Measurements from ENCODE around the gene MX2. TPM values are rescaled to one million over a fixed set of nuclear protein-coding genes. Genes with fewer than 3 reads are reported as not detected.

The MX2 gene
- total and polyA plus RNA-seq, 9 donors = 0.72 to 3.2 (median 1.4) TPM

DNA sequence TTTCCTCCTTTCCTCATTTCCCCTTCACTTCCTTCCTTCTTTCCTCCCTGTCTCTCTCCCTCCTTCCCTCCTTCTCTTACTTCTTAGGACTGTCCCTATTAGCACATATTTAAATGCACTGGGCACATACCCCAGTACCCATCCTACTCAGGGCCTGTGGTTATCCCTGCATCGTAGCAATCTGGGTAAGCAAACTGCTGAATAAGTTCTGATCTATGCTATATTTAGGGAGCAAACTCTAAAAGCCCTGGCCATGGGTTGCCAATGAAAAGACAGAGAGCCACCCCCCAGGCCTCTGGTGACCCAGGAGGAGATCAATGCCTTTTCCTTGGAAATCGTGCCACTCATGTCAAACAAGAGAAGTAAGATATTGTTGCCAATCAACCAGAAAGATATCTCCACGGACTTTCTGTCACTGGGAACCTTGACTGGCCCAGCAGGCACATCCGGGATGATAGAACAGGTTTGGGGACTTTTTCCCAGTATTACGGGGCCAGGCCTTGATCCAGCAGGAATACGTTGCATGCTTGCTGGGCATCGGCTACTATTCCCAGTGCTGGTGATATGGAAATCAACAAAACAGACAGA, 39.8 kb upstream of the MX2 start:
- H3K4me3 ChIP-seq (ENCODE audit: low read length) = no peak overlapping the region
- H3K27me3 ChIP-seq (ENCODE audit: control insufficient read depth, insufficient read depth, low read length) = peaks cover 21% of the 10 kb centered on the region
- no peaks in the 10 kb centered on the region for H3K9me3 ChIP-seq (replicated peaks; ENCODE audit: control insufficient read depth, low read depth, low read length)
- no peak overlapping the region for H3K27ac ChIP-seq (ENCODE audit: low read length)
- 91% methylated on average over 6 of the region's 7 CpGs for WGBS (ENCODE audit: insufficient coverage)
- no peak for DNase-seq
- H3K36me3 ChIP-seq (ENCODE audit: control insufficient read depth, insufficient read depth, low read length) = no peaks in the 10 kb centered on the region
- no peaks in the 10 kb centered on the region for H3K4me1 ChIP-seq (ENCODE audit: control insufficient read depth, insufficient read depth, low read length)

DNA sequence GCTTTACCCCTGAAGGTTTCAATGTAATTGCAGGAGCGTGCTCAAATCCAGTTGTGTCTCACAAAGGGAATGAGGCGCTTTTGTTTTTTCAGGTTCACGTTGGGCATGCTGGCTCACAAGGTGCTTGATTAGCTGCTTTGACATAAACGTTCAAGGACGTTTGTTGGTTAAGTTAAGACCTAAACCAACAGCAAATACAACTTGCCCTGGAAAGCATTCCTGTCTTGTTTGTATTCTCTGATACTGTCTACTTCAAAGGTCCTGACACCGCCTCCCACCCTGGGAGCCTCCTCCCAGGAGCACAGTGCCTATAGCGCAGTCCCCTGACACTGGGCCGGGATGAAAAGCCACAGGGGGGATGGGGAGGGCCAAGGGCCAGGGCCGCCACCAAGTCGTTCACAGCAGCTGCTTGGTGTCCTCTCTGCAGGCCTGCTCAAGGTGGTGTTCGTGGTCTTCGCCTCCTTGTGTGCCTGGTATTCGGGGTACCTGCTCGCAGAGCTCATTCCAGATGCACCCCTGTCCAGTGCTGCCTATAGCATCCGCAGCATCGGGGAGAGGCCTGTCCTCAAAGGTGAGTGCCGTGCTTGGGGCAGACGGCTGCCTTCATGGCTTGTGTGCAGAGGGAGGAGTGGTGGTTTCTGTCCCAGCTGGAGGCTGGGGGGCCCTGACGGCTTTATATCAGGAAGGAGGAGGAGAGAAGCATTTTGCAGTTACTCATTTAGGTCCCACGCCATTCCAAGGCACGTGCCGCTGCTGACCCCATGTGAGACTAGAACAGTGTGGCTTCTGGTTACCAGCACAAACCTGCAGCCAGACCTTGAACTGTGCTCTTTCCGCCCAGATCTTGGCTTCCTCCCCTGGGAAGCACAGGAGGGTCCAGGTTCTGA, 39.1 kb upstream of the MX2 start:
- Histone ChIP-seq H3K27ac (ENCODE audit: low read length) (no peak overlapping the region), H3K27me3 (ENCODE audit: control insufficient read depth, insufficient read depth, low read length) (peaks cover 14% of the 10 kb centered on the region), H3K4me3 (ENCODE audit: low read length) (no peak overlapping the region), H3K4me1 (ENCODE audit: control insufficient read depth, insufficient read depth, low read length) (no peaks in the 10 kb centered on the region), H3K9me3 (replicated peaks; ENCODE audit: control insufficient read depth, low read depth, low read length) (no peaks in the 10 kb centered on the region), H3K36me3 (ENCODE audit: control insufficient read depth, insufficient read depth, low read length) (no peaks in the 10 kb centered on the region)
- DNase-seq = no peak
- WGBS (ENCODE audit: insufficient coverage) = 73% methylated on average over 23 of the region's 23 CpGs

DNA sequence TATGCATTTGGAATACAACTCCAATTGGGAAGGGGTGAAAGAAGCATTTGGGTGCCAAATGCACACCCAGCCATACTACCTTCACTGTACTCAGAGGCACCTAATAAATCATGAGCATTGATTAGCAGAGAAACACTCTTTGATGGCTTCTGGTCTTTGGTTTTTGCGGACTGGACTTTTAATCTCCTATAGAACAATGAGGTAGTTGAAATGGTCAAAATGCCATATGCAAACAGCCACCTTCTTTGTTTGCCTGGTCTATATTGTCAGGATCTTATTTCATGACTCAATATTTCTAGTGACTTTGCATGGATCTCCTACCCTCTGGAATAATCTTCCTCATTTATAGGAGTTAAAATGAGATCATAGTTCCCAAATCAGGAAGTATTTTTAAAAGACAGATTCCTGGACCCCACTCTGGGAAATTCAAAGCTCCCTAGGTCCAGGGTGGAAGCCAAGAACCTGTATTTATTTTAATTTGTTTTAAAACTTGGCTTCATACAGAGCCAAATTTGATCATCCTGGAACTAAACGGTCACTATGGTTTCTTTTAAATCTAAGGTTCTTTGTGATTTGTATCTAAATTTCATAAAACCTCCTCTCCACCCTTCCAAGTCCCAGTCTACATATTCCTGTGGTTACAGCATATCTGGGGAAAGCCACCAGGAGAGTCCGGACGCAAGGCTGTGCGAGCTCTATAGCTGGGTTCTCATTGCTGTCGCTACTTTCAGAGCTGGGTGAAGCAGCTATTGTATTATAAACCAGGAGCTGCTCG, 36.5 kb upstream of the MX2 start:
- Histone ChIP-seq H3K9me3 (replicated peaks; ENCODE audit: control insufficient read depth, low read depth, low read length) (no peaks in the 10 kb centered on the region), H3K36me3 (ENCODE audit: control insufficient read depth, insufficient read depth, low read length) (no peaks in the 10 kb centered on the region), H3K27ac (ENCODE audit: low read length) (no peak overlapping the region), H3K4me1 (ENCODE audit: control insufficient read depth, insufficient read depth, low read length) (no peaks in the 10 kb centered on the region), H3K27me3 (ENCODE audit: control insufficient read depth, insufficient read depth, low read length) (peaks cover 10% of the 10 kb centered on the region), H3K4me3 (ENCODE audit: low read length) (no peak overlapping the region)
- DNase-seq = peak; percentile 54
- WGBS (ENCODE audit: insufficient coverage) = 40% methylated on average over 2 of the region's 7 CpGs

DNA sequence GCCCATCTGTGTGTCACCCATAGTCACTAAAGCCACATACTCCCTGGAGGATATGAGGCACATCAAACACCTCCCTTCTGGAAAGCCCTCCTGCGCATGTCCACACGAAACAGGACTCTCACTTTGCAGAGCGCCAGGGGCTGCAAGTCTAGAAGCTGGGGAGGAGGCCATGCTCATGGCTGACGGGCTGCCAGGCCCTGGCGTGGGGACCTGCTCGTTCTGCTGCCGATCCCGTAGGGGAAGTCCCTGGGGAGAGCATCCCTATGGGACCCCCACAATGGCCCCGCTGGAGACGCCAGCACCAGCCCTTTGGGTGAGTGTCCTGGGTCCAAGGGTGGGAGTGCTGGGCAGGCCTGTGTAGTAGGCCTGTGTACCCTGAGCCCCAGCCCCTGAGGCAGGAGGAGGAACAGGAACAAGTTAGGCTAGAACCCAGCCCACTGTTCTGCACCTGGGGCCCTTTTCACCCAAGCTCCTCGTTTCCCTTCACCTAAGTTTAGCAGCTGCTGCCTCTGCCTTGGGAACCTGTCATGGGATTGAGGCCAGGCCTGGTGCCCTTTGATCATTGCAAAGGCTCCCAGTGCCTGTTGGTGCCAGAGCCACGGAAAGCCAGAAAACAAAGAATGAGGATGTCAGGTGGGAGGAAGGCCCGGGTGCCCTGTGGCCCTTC, 35.3 kb upstream of the MX2 start:
- H3K4me3 ChIP-seq (ENCODE audit: low read length) = no peak overlapping the region
- no peaks in the 10 kb centered on the region for H3K9me3 ChIP-seq (replicated peaks; ENCODE audit: control insufficient read depth, low read depth, low read length)
- DNase-seq = no peak
- no peak overlapping the region for H3K27ac ChIP-seq (ENCODE audit: low read length)
- H3K27me3 ChIP-seq (ENCODE audit: control insufficient read depth, insufficient read depth, low read length) = peaks cover 7% of the 10 kb centered on the region
- H3K36me3 ChIP-seq (ENCODE audit: control insufficient read depth, insufficient read depth, low read length) = no peaks in the 10 kb centered on the region
- H3K4me1 ChIP-seq (ENCODE audit: control insufficient read depth, insufficient read depth, low read length) = no peaks in the 10 kb centered on the region
- 81% methylated on average over 11 of the region's 13 CpGs for whole genome bisulfite sequencing (ENCODE audit: insufficient coverage)

DNA sequence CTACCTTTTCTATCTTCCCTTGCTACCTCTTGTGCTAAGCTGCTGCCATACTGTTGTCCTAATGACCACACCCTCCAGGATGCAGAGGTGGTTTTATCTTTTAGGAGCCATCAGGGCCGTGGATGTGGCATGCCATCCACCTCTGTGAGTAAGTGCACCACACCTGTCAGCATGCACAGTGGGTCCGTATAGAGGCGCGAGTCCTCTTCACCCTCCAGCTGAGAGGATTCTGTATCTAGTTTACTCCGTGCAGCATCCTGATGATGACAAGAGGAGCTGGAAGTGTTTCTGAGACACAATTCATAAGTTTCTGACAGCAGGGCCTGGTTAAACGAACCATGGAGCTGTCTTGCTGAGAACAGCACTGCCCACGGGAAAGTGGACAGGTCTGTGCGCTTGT, 34.1 kb upstream of the MX2 start:
- no peaks in the 10 kb centered on the region for H3K36me3 ChIP-seq (ENCODE audit: control insufficient read depth, insufficient read depth, low read length)
- no peaks in the 10 kb centered on the region for H3K9me3 ChIP-seq (replicated peaks; ENCODE audit: control insufficient read depth, low read depth, low read length)
- WGBS (ENCODE audit: insufficient coverage) = 88% methylated on average over 7 of the region's 8 CpGs
- H3K27me3 ChIP-seq (ENCODE audit: control insufficient read depth, insufficient read depth, low read length) = peaks cover 2% of the 10 kb centered on the region
- no peak overlapping the region for H3K27ac ChIP-seq (ENCODE audit: low read length)
- DNase-seq = no peak
- no peak overlapping the region for H3K4me3 ChIP-seq (ENCODE audit: low read length)
- H3K4me1 ChIP-seq (ENCODE audit: control insufficient read depth, insufficient read depth, low read length) = no peaks in the 10 kb centered on the region

DNA sequence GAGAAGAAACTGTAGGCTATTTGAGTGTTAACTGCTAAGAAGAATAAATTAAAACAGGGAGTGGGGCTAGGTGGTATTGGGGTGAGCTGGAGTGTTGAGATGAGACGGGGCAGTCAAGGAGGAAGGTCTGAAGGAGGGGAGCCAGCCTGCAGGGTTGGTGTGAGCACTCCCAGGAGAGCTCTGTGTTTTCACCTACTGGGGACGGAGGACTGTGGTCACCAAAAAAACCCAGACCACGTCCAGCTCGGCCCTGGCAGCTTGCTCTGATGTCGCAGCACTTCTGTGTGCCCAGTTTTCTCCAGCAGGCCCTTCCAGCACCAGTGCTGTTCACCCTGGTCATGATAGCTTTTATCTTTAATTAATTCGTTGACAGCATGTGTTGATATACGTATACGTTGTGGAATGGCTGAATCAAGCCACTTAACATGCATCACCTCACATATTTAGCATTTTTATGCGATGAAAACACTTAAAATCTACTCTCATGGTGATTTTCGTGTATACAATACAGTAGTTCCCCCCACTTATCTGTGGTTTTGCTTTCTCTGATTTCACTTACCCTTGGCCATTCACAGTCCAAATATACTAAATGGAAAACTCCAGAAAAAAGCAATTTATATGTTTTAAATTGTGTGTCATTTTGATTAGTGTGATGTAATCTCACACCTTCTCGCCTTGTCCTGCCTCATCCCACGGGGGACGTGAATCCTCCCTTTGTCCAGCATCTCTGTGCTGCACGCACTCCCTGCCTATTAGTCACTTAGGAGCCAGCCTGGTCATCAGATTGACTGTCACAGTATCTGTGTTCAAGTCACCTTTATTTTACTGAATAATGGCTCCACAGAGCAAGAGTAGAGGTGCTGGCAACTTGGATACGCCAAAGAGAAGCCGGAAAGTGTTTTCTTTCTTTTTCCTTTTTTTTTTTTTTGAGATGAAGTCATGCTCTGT, 32.9 kb upstream of the MX2 start:
- DNase-seq = no peak
- Histone ChIP-seq H3K9me3 (replicated peaks; ENCODE audit: control insufficient read depth, low read depth, low read length) (no peaks in the 10 kb centered on the region), H3K27me3 (ENCODE audit: control insufficient read depth, insufficient read depth, low read length) (no peaks in the 10 kb centered on the region), H3K4me3 (ENCODE audit: low read length) (no peak overlapping the region), H3K27ac (ENCODE audit: low read length) (no peak overlapping the region), H3K4me1 (ENCODE audit: control insufficient read depth, insufficient read depth, low read length) (no peaks in the 10 kb centered on the region), H3K36me3 (ENCODE audit: control insufficient read depth, insufficient read depth, low read length) (no peaks in the 10 kb centered on the region)
- 77% methylated on average over 8 of the region's 16 CpGs for WGBS (ENCODE audit: insufficient coverage)

DNA sequence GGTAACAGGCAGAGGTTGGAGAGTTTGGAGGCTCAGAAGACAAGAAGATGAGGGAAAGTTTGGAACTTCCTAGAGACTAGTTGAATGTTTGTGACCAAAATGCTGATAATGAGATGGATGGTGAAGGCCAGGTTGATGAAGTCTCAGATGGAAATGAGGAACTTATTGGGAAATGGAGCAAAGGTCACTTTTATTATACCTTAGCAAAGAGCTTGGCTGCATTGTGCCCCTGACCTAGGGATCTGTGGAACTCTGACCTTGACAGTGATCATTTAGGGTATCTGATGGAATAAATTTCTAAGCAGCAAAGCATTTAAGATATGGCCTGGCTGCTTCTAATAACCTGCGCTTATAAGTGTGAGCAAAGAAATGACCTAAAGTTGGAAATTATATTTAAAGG, 28.1 kb upstream of the MX2 start:
- Histone ChIP-seq H3K27me3 (ENCODE audit: control insufficient read depth, insufficient read depth, low read length) (no peaks in the 10 kb centered on the region), H3K36me3 (ENCODE audit: control insufficient read depth, insufficient read depth, low read length) (no peaks in the 10 kb centered on the region), H3K27ac (ENCODE audit: low read length) (no peak overlapping the region), H3K4me1 (ENCODE audit: control insufficient read depth, insufficient read depth, low read length) (no peaks in the 10 kb centered on the region), H3K9me3 (replicated peaks; ENCODE audit: control insufficient read depth, low read depth, low read length) (peaks cover 3% of the 10 kb centered on the region), H3K4me3 (ENCODE audit: low read length) (no peak overlapping the region)
- DNase-seq = no peak
- 100% methylated on average over 1 of the region's 1 CpG for WGBS (ENCODE audit: insufficient coverage)

DNA sequence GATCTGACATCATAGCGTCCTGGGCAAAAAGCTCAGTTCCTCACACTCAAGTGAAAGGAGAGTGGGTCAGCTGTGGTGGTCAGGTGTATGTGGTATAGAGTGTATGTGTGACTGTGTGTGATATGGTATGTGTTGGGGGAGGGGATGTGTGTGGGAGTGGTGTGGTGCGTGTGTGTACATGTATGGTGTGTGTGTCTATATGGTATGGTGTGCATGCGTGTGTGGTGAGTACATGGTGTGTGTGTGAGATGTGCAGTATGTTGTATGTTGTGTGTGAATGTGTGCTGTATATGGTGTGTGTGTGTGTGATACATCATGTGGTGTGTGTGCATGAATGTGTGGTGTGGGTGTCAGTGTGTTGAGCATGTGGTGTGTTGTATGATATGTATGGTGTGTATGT, 24.3 kb upstream of the MX2 start:
- WGBS (ENCODE audit: insufficient coverage) = 94% methylated on average over 3 of the region's 3 CpGs
- Histone ChIP-seq H3K36me3 (ENCODE audit: control insufficient read depth, insufficient read depth, low read length) (no peaks in the 10 kb centered on the region), H3K4me3 (ENCODE audit: low read length) (no peak overlapping the region), H3K4me1 (ENCODE audit: control insufficient read depth, insufficient read depth, low read length) (no peaks in the 10 kb centered on the region), H3K27ac (ENCODE audit: low read length) (no peak overlapping the region), H3K9me3 (replicated peaks; ENCODE audit: control insufficient read depth, low read depth, low read length) (peaks cover 3% of the 10 kb centered on the region), H3K27me3 (ENCODE audit: control insufficient read depth, insufficient read depth, low read length) (no peaks in the 10 kb centered on the region)
- no peak for DNase-seq

DNA sequence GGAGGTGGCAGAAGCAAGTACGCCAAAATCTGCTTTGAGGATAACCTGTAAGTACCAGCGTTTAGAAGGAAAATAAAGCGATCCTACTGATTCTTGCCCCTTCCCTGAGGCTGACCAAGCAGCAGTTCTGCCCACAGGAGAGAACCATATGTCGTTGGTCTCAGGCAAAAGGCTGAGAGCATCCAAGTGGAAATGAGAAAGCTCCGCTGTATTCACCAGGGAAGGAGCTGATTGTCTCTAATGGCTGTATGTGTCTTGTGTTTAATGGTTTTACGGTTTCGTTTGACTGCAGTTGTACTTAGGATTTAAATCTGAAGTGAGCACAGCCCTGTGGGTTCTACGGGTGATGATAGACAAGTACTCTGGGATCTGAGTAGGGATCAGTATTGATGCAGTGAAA, 23.4 kb upstream of the MX2 start:
- Histone ChIP-seq H3K4me3 (ENCODE audit: low read length) (no peak overlapping the region), H3K27ac (ENCODE audit: low read length) (no peak overlapping the region), H3K36me3 (ENCODE audit: control insufficient read depth, insufficient read depth, low read length) (no peaks in the 10 kb centered on the region), H3K4me1 (ENCODE audit: control insufficient read depth, insufficient read depth, low read length) (no peaks in the 10 kb centered on the region), H3K9me3 (replicated peaks; ENCODE audit: control insufficient read depth, low read depth, low read length) (peaks cover 3% of the 10 kb centered on the region), H3K27me3 (ENCODE audit: control insufficient read depth, insufficient read depth, low read length) (no peaks in the 10 kb centered on the region)
- DNase-seq = no peak
- WGBS (ENCODE audit: insufficient coverage) = 68% methylated on average over 8 of the region's 8 CpGs

Measured in muscle of leg (tissue), 11 donors.